Chondrocyte (in vitro differentiated cells): ENCODE results near the gene EHHADH. TPM values are rescaled to one million over a fixed set of nuclear protein-coding genes. Genes with fewer than 3 reads are reported as not detected.
"Not testable (repeated sequence)": the region's sequence is repeated elsewhere in the genome, so short reads cannot be mapped to it uniquely, and the experiment has no call there.

ENCODE experiments used
- DNase-seq: peaks from one replicate; pipeline ENCODE4 v3.0.0; 2021; ENCODE audit warnings: mixed read lengths, low spot score
- H3K27ac Mint-ChIP-seq: one replicate; pipeline ENCODE4 v1.8.0; 2021; ENCODE audit warnings: mild to moderate bottlenecking, moderate library complexity, mixed read lengths; ENCODE audit not compliant: unreplicated experiment
- H3K27me3 Mint-ChIP-seq: 2 replicates; pipeline ENCODE4 v1.8.0; 2021; ENCODE audit warnings: low read depth, mixed read lengths
- H3K36me3 Mint-ChIP-seq: 2 replicates; pipeline ENCODE4 v1.8.0; 2021; ENCODE audit warnings: low read depth, mixed read lengths
- H3K4me1 Mint-ChIP-seq: 2 replicates; pipeline ENCODE4 v1.8.0; 2021; ENCODE audit warnings: low read depth, mild to moderate bottlenecking, mixed read lengths
- H3K4me3 Mint-ChIP-seq: one replicate; pipeline ENCODE4 v1.8.0; 2021; ENCODE audit warnings: mild to moderate bottlenecking, moderate library complexity, mixed read lengths; ENCODE audit not compliant: unreplicated experiment
- H3K9me3 Mint-ChIP-seq: 2 replicates; pipeline ENCODE4 v1.8.0; 2021; ENCODE audit warnings: low read depth, mixed read lengths
- total RNA-seq: library from RNA; stranded (reverse); gene quantifications from 3 replicates; pipeline ENCODE4 v1.2.1, GENCODE V29; 2021
- TF ChIP-seq, protein P1 (sequence below): fragments of 200-600 bp; sonication (generic); IDR thresholded peaks from 2 replicates; pipeline ENCODE4 v1.5.0; 2021; ENCODE audit warnings: antibody characterized with exemption, mild to moderate bottlenecking, moderate library complexity

Gene EHHADH
- total RNA-seq, 1 donor from 2014 or later, result 3.5 TPM

DNA sequence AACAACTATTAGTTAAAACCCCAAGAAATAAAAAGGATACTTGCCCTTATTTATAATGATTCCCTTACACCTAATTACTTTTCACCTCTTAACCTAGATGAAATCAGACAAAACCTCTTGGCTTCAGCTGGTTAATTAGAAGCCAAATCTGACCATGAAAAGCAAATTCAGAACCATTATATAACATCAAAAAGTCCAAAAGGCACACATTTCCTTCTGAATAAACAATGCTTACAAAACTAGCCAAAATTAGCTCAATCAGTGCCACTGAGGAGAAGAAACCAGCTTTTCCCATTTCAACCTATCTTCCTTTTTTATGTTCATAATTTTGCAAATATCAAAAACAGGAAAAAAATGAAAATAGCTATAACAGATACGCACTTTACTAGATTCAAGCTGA lies 3.2 kb downstream of the EHHADH start:
- no peak overlapping the region for H3K27ac Mint-ChIP-seq

DNA sequence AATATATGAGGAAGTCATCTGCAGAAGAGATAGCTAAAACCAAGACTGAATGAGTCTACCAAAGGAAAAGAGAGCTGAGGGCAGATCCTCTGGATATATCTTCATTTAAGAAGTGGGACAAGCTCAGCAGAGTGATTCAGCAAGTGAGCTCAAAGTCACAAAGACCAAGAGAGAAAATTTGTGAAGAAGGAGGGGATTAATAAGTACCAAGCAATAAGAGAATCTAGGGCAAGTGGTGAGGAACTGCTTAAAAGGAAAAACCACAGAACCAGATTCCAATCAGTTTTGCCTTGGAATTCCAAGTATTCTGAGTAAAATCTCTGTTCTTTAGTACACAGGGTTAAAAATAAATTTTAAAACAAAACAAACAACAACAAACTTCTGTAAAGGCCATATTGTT lies 3.6 kb downstream of the EHHADH start:
- Mint-ChIP-seq H3K4me1 (peaks cover 8% of the 10 kb centered on the region), H3K36me3 (peaks cover 6% of the 10 kb centered on the region), H3K4me3 (no peak overlapping the region), H3K27me3 (peaks cover 4% of the 10 kb centered on the region), H3K9me3 (peaks cover 2% of the 10 kb centered on the region), H3K27ac (no peak overlapping the region)
- no peak for DNase-seq
- TF ChIP-seq, protein P1, sequence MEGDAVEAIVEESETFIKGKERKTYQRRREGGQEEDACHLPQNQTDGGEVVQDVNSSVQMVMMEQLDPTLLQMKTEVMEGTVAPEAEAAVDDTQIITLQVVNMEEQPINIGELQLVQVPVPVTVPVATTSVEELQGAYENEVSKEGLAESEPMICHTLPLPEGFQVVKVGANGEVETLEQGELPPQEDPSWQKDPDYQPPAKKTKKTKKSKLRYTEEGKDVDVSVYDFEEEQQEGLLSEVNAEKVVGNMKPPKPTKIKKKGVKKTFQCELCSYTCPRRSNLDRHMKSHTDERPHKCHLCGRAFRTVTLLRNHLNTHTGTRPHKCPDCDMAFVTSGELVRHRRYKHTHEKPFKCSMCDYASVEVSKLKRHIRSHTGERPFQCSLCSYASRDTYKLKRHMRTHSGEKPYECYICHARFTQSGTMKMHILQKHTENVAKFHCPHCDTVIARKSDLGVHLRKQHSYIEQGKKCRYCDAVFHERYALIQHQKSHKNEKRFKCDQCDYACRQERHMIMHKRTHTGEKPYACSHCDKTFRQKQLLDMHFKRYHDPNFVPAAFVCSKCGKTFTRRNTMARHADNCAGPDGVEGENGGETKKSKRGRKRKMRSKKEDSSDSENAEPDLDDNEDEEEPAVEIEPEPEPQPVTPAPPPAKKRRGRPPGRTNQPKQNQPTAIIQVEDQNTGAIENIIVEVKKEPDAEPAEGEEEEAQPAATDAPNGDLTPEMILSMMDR, result no peak

More for the DNA sequence above, 3.2 kb downstream of the EHHADH start:
- H3K4me3 Mint-ChIP-seq, result no peak overlapping the region
- peaks cover 2% of the 10 kb centered on the region for H3K9me3 Mint-ChIP-seq
- TF ChIP-seq, protein P1, result no peak
- peaks cover 8% of the 10 kb centered on the region for H3K4me1 Mint-ChIP-seq
- H3K27me3 Mint-ChIP-seq, result peaks cover 4% of the 10 kb centered on the region
- DNase-seq, result no peak
- H3K36me3 Mint-ChIP-seq, result peaks cover 6% of the 10 kb centered on the region

- Mint-ChIP-seq H3K4me3 (no peak overlapping the region), H3K4me1 (no peaks in the 10 kb centered on the region), H3K9me3 (peaks cover 42% of the 10 kb centered on the region), H3K27me3 (peaks cover 4% of the 10 kb centered on the region), H3K36me3 (peaks cover 16% of the 10 kb centered on the region), H3K27ac (no peak overlapping the region)
- DNase-seq, result no peak
- TF ChIP-seq, protein P1, result no peak
These were observed 11.2 kb downstream of the EHHADH start for GRCh38 chr3:185242642-185243041.

- peaks cover 15% of the 10 kb centered on the region for H3K36me3 Mint-ChIP-seq
- TF ChIP-seq, protein P1, result no peak
These were observed 16.9 kb downstream of the EHHADH start for GRCh38 chr3:185236969-185237368.

GRCh38 chr3:185233328-185233727 lies 20.5 kb downstream of the EHHADH start:
- no peak for DNase-seq
- Mint-ChIP-seq H3K27me3 (no peaks in the 10 kb centered on the region), H3K9me3 (peaks cover 23% of the 10 kb centered on the region), H3K4me1 (peaks cover 10% of the 10 kb centered on the region), H3K36me3 (peaks cover 12% of the 10 kb centered on the region), H3K4me3 (no peak overlapping the region), H3K27ac (no peak overlapping the region)
- TF ChIP-seq, protein P1, result no peak

More at GRCh38 chr3:185236969-185237368, 16.9 kb downstream of the EHHADH start:
- Mint-ChIP-seq H3K27me3 (no peaks in the 10 kb centered on the region), H3K4me1 (no peaks in the 10 kb centered on the region), H3K9me3 (peaks cover 41% of the 10 kb centered on the region), H3K4me3 (no peak overlapping the region), H3K27ac (no peak overlapping the region)
- no peak for DNase-seq

DNA sequence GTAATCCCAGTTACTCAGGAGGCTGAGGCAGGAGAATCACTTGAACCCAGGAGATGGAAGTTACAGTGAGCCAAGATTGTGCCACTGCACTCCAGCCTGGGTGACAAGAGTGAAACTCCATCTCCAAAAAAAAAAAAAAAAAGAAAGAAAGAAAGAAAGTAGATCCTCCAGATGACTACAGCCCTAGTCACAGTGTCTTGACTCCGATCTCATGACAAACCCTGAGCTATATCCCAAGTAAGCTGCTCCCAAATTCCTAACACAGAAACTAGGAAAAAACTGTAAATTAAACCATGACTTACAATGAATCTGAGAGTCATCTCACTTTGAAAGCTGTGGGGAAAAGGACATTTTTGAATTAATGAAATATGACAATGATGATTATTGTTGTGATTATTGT lies 27.3 kb downstream of the EHHADH start:
- H3K4me1 Mint-ChIP-seq, result peaks cover 21% of the 10 kb centered on the region
- H3K27me3 Mint-ChIP-seq, H3K4me3 Mint-ChIP-seq, H3K27ac Mint-ChIP-seq, H3K36me3 Mint-ChIP-seq, H3K9me3 Mint-ChIP-seq, DNase-seq: not testable (repeated sequence)
